ENCODE results near the gene TMEM86B. TPM values are rescaled to one million over a fixed set of nuclear protein-coding genes. Genes with fewer than 3 reads are reported as not detected.

Gene TMEM86B
- polyA plus RNA-seq, 1 of the 3 experiments (the other 2 are of a cell fraction) = 3.0 TPM

Small RNA genes lying within 50 kb of the gene (small RNA-seq; reads per million reads assigned to genes)
- gene MIR6802 = 0 to 0.21 (median 0) reads per million in 7 experiments
- 0 reads per million in 7 experiments for gene MIR6803
- gene MIR6804 = 0 to 0.26 (median 0) reads per million in 7 experiments

Other genes with a start within 250 kb of the TMEM86B start
- 0.12 and 0.24 TPM in 2 replicates for gene GP6, start 190.5 kb downstream of the TMEM86B start, polyA plus RNA-seq (2012; rRNA removed)
- gene RDH13, start 165.6 kb downstream of the TMEM86B start, polyA plus RNA-seq (2012; rRNA removed) = 8.9 and 9.6 TPM in 2 replicates
- gene EPS8L1, start 152.9 kb downstream of the TMEM86B start, polyA plus RNA-seq (2012; rRNA removed) = 9.6 and 12.9 TPM in 2 replicates
- 83.9 and 87.3 TPM in 2 replicates for gene PPP1R12C, start 111.1 kb downstream of the TMEM86B start, polyA plus RNA-seq (2012; rRNA removed)
- 27.1 and 39.5 TPM in 2 replicates for gene TNNT1, start 79.6 kb downstream of the TMEM86B start, polyA plus RNA-seq (2012; rRNA removed)
- 9.1 and 11.4 TPM in 2 replicates for gene TNNI3, start 71.0 kb downstream of the TMEM86B start, polyA plus RNA-seq (2012; rRNA removed)
- gene DNAAF3, start 62.1 kb downstream of the TMEM86B start, polyA plus RNA-seq (2012; rRNA removed) = 2.4 and 2.5 TPM in 2 replicates
- gene SYT5, start 48.5 kb downstream of the TMEM86B start, polyA plus RNA-seq (2012; rRNA removed) = 0.21 and 0.39 TPM in 2 replicates
- 0.86 and 1.1 TPM in 2 replicates for gene PTPRH, start 19.3 kb downstream of the TMEM86B start, polyA plus RNA-seq (2012; rRNA removed)
- gene PPP6R1, start 30.3 kb upstream of the TMEM86B start, polyA plus RNA-seq (2012; rRNA removed) = 44.9 and 47.8 TPM in 2 replicates
- 51.7 and 55.4 TPM in 2 replicates for gene HSPBP1, start 51.3 kb upstream of the TMEM86B start, polyA plus RNA-seq (2012; rRNA removed)
- gene BRSK1, start 55.2 kb upstream of the TMEM86B start, polyA plus RNA-seq (2012; rRNA removed) = 32.2 and 49.7 TPM in 2 replicates
- gene TMEM150B, start 96.6 kb upstream of the TMEM86B start, polyA plus RNA-seq (2012; rRNA removed) = not detected in 2 replicates
- gene KMT5C, start 111.1 kb upstream of the TMEM86B start, polyA plus RNA-seq (2012; rRNA removed) = 14.0 and 14.4 TPM in 2 replicates
- gene COX6B2, start 126.0 kb upstream of the TMEM86B start, polyA plus RNA-seq (2012; rRNA removed) = 0.58 and 0.74 TPM in 2 replicates
- not detected in 2 replicates for gene GARIN5B, start 134.5 kb upstream of the TMEM86B start, polyA plus RNA-seq (2012; rRNA removed)
- gene IL11, start 141.7 kb upstream of the TMEM86B start, polyA plus RNA-seq (2012; rRNA removed) = 13.2 and 16.1 TPM in 2 replicates
- 0.77 and 0.91 TPM in 2 replicates for gene TMEM190, start 148.1 kb upstream of the TMEM86B start, polyA plus RNA-seq (2012; rRNA removed)
- gene TMEM238, start 155.5 kb upstream of the TMEM86B start, polyA plus RNA-seq (2012; rRNA removed) = 0.08 and 0.12 TPM in 2 replicates
- gene RPL28, start 157.2 kb upstream of the TMEM86B start, polyA plus RNA-seq (2012; rRNA removed) = 2,297 and 2,368 TPM in 2 replicates
- gene UBE2S, start 179.0 kb upstream of the TMEM86B start, polyA plus RNA-seq (2012; rRNA removed) = 84.7 and 133 TPM in 2 replicates
- gene SHISA7, start 214.5 kb upstream of the TMEM86B start, polyA plus RNA-seq (2012; rRNA removed) = 0.02 TPM in 1 of 2 replicates, not detected in the other
- gene ISOC2, start 232.9 kb upstream of the TMEM86B start, polyA plus RNA-seq (2012; rRNA removed) = 60.9 and 65.4 TPM in 2 replicates
- gene C19orf85, start 236.0 kb upstream of the TMEM86B start, polyA plus RNA-seq (2012; rRNA removed) = not detected in 2 replicates
- gene ZNF628, start 247.9 kb upstream of the TMEM86B start, polyA plus RNA-seq (2012; rRNA removed) = 0.73 and 1.6 TPM in 2 replicates